ENCODE data around the gene ANO8.

DNA sequence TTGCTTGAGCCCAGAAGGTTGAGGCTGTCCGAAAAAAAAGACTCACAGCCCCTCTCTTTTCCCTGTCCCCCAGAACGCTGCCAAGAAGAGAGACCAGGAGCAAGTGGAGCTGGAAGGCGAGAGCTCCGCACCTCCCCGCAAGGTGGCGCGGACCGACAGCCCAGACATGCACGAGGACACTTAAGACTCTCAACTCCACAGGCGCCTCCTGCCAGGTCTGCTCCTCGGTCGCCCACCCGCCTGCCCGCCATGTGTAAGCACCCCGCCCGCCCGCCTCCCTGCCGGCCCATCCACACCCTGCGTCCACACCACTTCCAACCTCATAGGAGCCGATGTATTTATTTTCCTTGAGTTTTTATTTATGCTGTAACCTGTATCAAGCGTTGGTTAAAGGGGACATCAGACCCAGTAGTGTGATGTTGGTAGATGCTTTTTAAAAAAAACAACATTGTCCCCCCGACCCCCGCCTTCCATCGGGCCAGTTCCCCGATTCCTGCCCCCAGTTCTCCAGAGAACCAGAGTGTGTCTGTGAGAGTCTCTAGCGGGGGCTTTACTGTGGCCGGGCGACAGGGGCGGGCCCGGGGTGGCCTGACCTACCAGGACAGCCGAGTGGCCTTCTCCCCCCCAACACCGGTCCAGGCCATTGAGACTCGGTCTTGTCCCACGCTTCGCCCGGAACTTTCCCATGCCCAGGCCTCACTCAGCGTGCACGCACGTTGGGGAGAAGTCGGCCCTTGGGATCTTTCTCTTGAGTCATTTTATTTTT, 15.0 kb downstream of the ANO8 start:
- TF ChIP-seq POLR2AphosphoS5 (IDR thresholded peaks at IDR 0.05), result no peak
- TF ChIP-seq, protein P1, sequence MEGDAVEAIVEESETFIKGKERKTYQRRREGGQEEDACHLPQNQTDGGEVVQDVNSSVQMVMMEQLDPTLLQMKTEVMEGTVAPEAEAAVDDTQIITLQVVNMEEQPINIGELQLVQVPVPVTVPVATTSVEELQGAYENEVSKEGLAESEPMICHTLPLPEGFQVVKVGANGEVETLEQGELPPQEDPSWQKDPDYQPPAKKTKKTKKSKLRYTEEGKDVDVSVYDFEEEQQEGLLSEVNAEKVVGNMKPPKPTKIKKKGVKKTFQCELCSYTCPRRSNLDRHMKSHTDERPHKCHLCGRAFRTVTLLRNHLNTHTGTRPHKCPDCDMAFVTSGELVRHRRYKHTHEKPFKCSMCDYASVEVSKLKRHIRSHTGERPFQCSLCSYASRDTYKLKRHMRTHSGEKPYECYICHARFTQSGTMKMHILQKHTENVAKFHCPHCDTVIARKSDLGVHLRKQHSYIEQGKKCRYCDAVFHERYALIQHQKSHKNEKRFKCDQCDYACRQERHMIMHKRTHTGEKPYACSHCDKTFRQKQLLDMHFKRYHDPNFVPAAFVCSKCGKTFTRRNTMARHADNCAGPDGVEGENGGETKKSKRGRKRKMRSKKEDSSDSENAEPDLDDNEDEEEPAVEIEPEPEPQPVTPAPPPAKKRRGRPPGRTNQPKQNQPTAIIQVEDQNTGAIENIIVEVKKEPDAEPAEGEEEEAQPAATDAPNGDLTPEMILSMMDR (IDR thresholded peaks at IDR 0.05), result no peak

Data from upper lobe of left lung (tissue), 4 donors.